GM12878 (cell line): Measurements from ENCODE around the gene MOXD1. TPM values are rescaled to one million over a fixed set of nuclear protein-coding genes. Genes with fewer than 3 reads are reported as not detected.
A peak's percentile ranks its signal among the peaks of the same experiment; 100 is the strongest.

Source experiments
- ATAC-seq: fragments of 200-7000 bp; cut with Tn5 transposase; 3 replicates; pipeline ENCODE4 v1.9.1; 2020; ENCODE audit warnings: mild to moderate bottlenecking, moderate library complexity
- BruUV-seq: library from RNA; stranded (reverse); fragments of 400-500 nt; replicated peaks from 2 replicates; lab custom pipeline; 2021; lab: Mats Ljungman, UMichigan
- CTCF ChIA-PET: fragments of 300-600 bp; sonication (Branson Sonifier 250); formaldehyde crosslinking; extraction: SDS; loops from one replicate; lab custom pipeline; 2021; ENCODE audit warnings: inconsistent platforms; lab: Yijun Ruan, JAX
- POLR2A ChIA-PET: fragments of 350-600 bp; formaldehyde crosslinking; extraction: SDS; loops from one replicate; lab custom pipeline; 2021; ENCODE audit warnings: inconsistent platforms; lab: Charles Lee
- RAD21 ChIA-PET: fragments of 300-600 bp; sonication (Branson Sonifier 250); formaldehyde crosslinking; loops from one replicate; lab custom pipeline; 2023; ENCODE audit warnings: antibody characterized with exemption; ENCODE audit not compliant: unreplicated experiment; lab: Charles Lee
- SMC1A ChIA-PET: fragments of 300-600 bp; sonication (Branson Sonifier 250); formaldehyde crosslinking; loops from one replicate; lab custom pipeline; 2023; ENCODE audit not compliant: unreplicated experiment, uncharacterized antibody; lab: Charles Lee
- DNase-seq: peaks from one replicate; pipeline ENCODE4 v3.0.0-alpha.2; 2011; ENCODE audit warnings: low read depth, low spot score
- FAIRE-seq: peaks from 3 replicates; lab custom pipeline; 2011; peaks lifted over from hg19 to GRCh38; lab: Jason Lieb, UNC
- H2AFZ ChIP-seq: 2 replicates; pipeline ENCODE4 v1.6.0; 2011; ENCODE audit warnings: low read depth, low read length, control low read depth; ENCODE audit not compliant: control insufficient read depth
- H3K27ac ChIP-seq: 2 replicates; pipeline ENCODE4 v1.5.1; 2011; ENCODE audit warnings: control low read depth; ENCODE audit not compliant: control insufficient read depth, insufficient read depth
- H3K27me3 ChIP-seq, 2 experiments: replicated peaks in 1 of 2; 2 replicates each; pipeline versions ENCODE4 v1.6.0 to v1.6.1; 2011; ENCODE audit warnings: low read length in 1 of 2; ENCODE audit not compliant: control insufficient read depth in 2 of 2, insufficient read depth in 2 of 2
- H3K36me3 ChIP-seq, 2 experiments: 2 replicates each; pipeline ENCODE4 v1.5.1; 2011; ENCODE audit warnings: low read length in 1 of 2; ENCODE audit not compliant: control insufficient read depth in 2 of 2, insufficient read depth in 2 of 2
- H3K4me1 ChIP-seq: 2 replicates; pipeline ENCODE4 v1.6.1; 2011; ENCODE audit warnings: mild to moderate bottlenecking, low read length, moderate library complexity, mixed read lengths; ENCODE audit not compliant: control insufficient read depth, insufficient read depth
- H3K4me2 ChIP-seq: 2 replicates; pipeline ENCODE4 v1.6.0; 2011; ENCODE audit warnings: control low read depth; ENCODE audit not compliant: control insufficient read depth, insufficient read depth
- H3K4me3 ChIP-seq: fragments of 200-600 bp; sonication (generic); 2 replicates; pipeline ENCODE4 v1.5.1; 2016
- H3K79me2 ChIP-seq: 2 replicates; pipeline ENCODE4 v1.6.0; 2011; ENCODE audit warnings: low read length; ENCODE audit not compliant: control insufficient read depth, insufficient read depth
- H3K9ac ChIP-seq: 2 replicates; pipeline ENCODE4 v1.8.0; 2011; ENCODE audit warnings: low read length, control low read depth, mixed read lengths; ENCODE audit not compliant: control insufficient read depth, insufficient read depth
- H3K9me3 ChIP-seq: replicated peaks from 3 replicates; pipeline ENCODE4 v1.5.1; 2011; ENCODE audit warnings: mild to moderate bottlenecking, low read length; ENCODE audit not compliant: control insufficient read depth, insufficient read depth
- H4K20me1 ChIP-seq: 2 replicates; pipeline ENCODE4 v1.6.0; 2011; ENCODE audit not compliant: control insufficient read depth, insufficient read depth
- BCLAF1 ChIP-seq: fragments of 450-650 bp; IDR thresholded peaks from 2 replicates; pipeline ENCODE4 v1.6.1; 2017; ENCODE audit warnings: antibody characterized with exemption, mild to moderate bottlenecking, moderate library complexity
- BHLHE40 ChIP-seq, 2 experiments: fragments of 450-650 bp in 1 of 2; IDR thresholded peaks; 2 replicates each; pipeline ENCODE4 v1.6.1; 2011 to 2017; ENCODE audit warnings: low read depth in 2 of 2, borderline replicate concordance in 1 of 2, improper control_type of control experiment in 1 of 2, low read length in 1 of 2, mild to moderate bottlenecking in 1 of 2
- EED ChIP-seq: sonication (generic); IDR thresholded peaks from 2 replicates; pipeline ENCODE4 v1.6.1; 2016; ENCODE audit warnings: antibody characterized with exemption, low read depth
- SMAD5 ChIP-seq: IDR thresholded peaks from 2 replicates; pipeline ENCODE4 v1.6.1; 2016; ENCODE audit warnings: antibody characterized with exemption, low read depth
- USF1 ChIP-seq: IDR thresholded peaks from 2 replicates; pipeline ENCODE4 v1.6.1; 2011; ENCODE audit warnings: borderline replicate concordance, low read depth, mild to moderate bottlenecking, moderate library complexity, mixed read lengths, low read length; ENCODE audit not compliant: insufficient read depth; ENCODE audit errors: extremely low read length
- ZBTB33 ChIP-seq: fragments of 450-650 bp; IDR thresholded peaks from 2 replicates; pipeline ENCODE4 v1.6.1; 2017; ENCODE audit warnings: mild to moderate bottlenecking
- ZNF217 ChIP-seq: fragments of 450-650 bp; IDR thresholded peaks from 2 replicates; pipeline ENCODE4 v1.6.1; 2017; ENCODE audit warnings: antibody characterized with exemption, mild to moderate bottlenecking
- ZNF24 ChIP-seq: fragments of 450-650 bp; IDR thresholded peaks from 2 replicates; pipeline ENCODE4 v1.6.1; 2017; ENCODE audit warnings: antibody characterized with exemption, mild to moderate bottlenecking
- WGBS: methylation state at CpG from one replicate; pipeline ENCODE4 v1.1.6; 2016; ENCODE audit warnings: low lambda C conversion rate; ENCODE audit not compliant: insufficient replicate concordance, insufficient coverage; ENCODE audit errors: missing lambda C conversion rate; 5-methylcytosine and 5-hydroxymethylcytosine counted together
- in situ Hi-C: fragments of 300-500 bp; cut with MboI; formaldehyde crosslinking; loops from 9 replicates; pipeline ENCODE4 v1.14.3; 2018; ENCODE audit warnings: mixed read lengths
- intact Hi-C: fragments of 100-400 bp; cut with micrococcal nuclease; formaldehyde crosslinking; loops from one replicate; pipeline ENCODE4 v1.14.2; 2022; ENCODE audit not compliant: unreplicated experiment
- polyA plus RNA-seq, 11 experiments: library from polyadenylated mRNA; depleted of rRNA in 4 of 11; unstranded in 6 of 11; stranded (reverse) in 5 of 11; fragments of >200 nt; fragmentation: Nextera tagmentation in 4 of 11; fragmentation: Illumina TruSeq in 1 of 11; extraction: Ambion mirVana in 4 of 11; extraction: Trizol in 1 of 11; gene quantifications; 1 replicate in 1 of 11; 2 replicates in 10 of 11; pipeline versions ENCODE4 v1.2.1 to v1.2.3, GENCODE V29; 2011 to 2016; ENCODE audit warnings: inconsistent platforms in 2 of 11, missing spikeins in 2 of 11, low read depth in 1 of 11
- total RNA-seq, 4 experiments: library from RNA; depleted of rRNA in 3 of 4; stranded (reverse); fragments of >200 nt in 3 of 4; fragmentation: Illumina TruSeq in 1 of 4; extraction: Trizol in 1 of 4; gene quantifications; 2 replicates each; pipeline versions ENCODE4 v1.2.1 to v1.2.3, GENCODE V29; 2013 to 2021

MOXD1 gene
- total and polyA plus RNA-seq, 10 of the 15 experiments (the other 5 are each of a cell fraction or from before 2014, with no cell fraction given): 0.03 to 2.1 (median 0.64) TPM

GRCh38 chr6:132382630-132383175, 18.6 kb downstream of the MOXD1 start (continued):
- no peak for TF ChIP-seq EED

GRCh38 chr6:132381381-132381780, 19.9 kb downstream of the MOXD1 start:
- Histone ChIP-seq H3K4me3 (no peak overlapping the region), H3K79me2 (no peaks in the 10 kb centered on the region), H3K27ac (no peak overlapping the region), H3K9ac (no peak overlapping the region), H3K9me3 (no peaks in the 10 kb centered on the region; the same call in 2 of the 3 replicates), H2AFZ (no peak overlapping the region), H3K4me1 (no peaks in the 10 kb centered on the region), H3K36me3 (no peaks in the 10 kb centered on the region), H3K27me3 (no peaks in the 10 kb centered on the region; a peak in 1 of 4 replicates), H4K20me1 (no peaks in the 10 kb centered on the region), H3K4me2 (no peak overlapping the region)
- ChIA-PET POLR2A (no interaction called here), CTCF (interaction anchor here (1.7 kb wide), 1 partner anchor 11 kb away, joined by 9 read pairs; no protein-coding TSS in a partner anchor), SMC1A (no interaction called here), RAD21 (no interaction called here)
- TF ChIP-seq ZNF24: no peak
- DNase-seq (no peak), ATAC-seq (no peak), FAIRE-seq (peak; percentile 84)
- in situ Hi-C loops: no loop called here
- WGBS: 43% methylated on average over 1 of the region's 1 CpG
- intact Hi-C loops: no loop called here
- BruUV-seq: no TSS peak

- 32% methylated on average over 3 of the region's 3 CpGs for WGBS
- no peak overlapping the region for H3K4me2 ChIP-seq
- intact Hi-C loops: no loop called here
- BruUV-seq: no TSS peak
- no peaks in the 10 kb centered on the region for H4K20me1 ChIP-seq
- in situ Hi-C loops: no loop called here
- ATAC-seq (no peak), FAIRE-seq (no peak), DNase-seq (no peak)
- ChIA-PET CTCF (no interaction called here), POLR2A (no interaction called here), RAD21 (no interaction called here)
- H3K27me3 ChIP-seq: no peaks in the 10 kb centered on the region; a peak in 1 of 4 replicates
- no peaks in the 10 kb centered on the region for H3K36me3 ChIP-seq
- no peak for TF ChIP-seq BHLHE40 (IDR thresholded peaks at IDR 0.05; ENCODE audit: borderline replicate concordance in 1 of 2, low read depth in 2 of 2, low read length in 1 of 2)
- TF ChIP-seq ZNF217: no peak
- TF ChIP-seq ZBTB33: no peak
- TF ChIP-seq BCLAF1: no peak
- TF ChIP-seq USF1: no peak
- TF ChIP-seq SMAD5: no peak
- TF ChIP-seq, all 136 proteins: peak for 0
- H3K9me3 ChIP-seq: no peaks in the 10 kb centered on the region; the same call in 2 of the 3 replicates
- H3K79me2 ChIP-seq: no peaks in the 10 kb centered on the region
- no peak overlapping the region for H2AFZ ChIP-seq
- H3K27ac ChIP-seq: no peak overlapping the region
- no peak overlapping the region for H3K9ac ChIP-seq
- no peak overlapping the region for H3K4me3 ChIP-seq
- SMC1A ChIA-PET: interaction anchor here (1.6 kb wide), 1 partner anchor 13 kb away, joined by 3 read pairs; no protein-coding TSS in a partner anchor
- H3K4me1 ChIP-seq: no peaks in the 10 kb centered on the region
These were observed 20.8 kb downstream of the MOXD1 start for GRCh38 chr6:132380358-132381029.
